CD4-positive, alpha-beta T cell treated with Interleukin-15 for 4 hours (primary cell): ENCODE data around the gene ZNF709.
A peak's percentile ranks its signal among the peaks of the same experiment; 100 is the strongest.
"Not testable (repeated sequence)": the region's sequence is repeated elsewhere in the genome, so short reads cannot be mapped to it uniquely, and the experiment has no call there.

Experiments used
- DNase-seq: peaks from one replicate; pipeline ENCODE4 v3.0.0-alpha.2; 2020; ENCODE audit warnings: low spot score

Gene ZNF709

DNA sequence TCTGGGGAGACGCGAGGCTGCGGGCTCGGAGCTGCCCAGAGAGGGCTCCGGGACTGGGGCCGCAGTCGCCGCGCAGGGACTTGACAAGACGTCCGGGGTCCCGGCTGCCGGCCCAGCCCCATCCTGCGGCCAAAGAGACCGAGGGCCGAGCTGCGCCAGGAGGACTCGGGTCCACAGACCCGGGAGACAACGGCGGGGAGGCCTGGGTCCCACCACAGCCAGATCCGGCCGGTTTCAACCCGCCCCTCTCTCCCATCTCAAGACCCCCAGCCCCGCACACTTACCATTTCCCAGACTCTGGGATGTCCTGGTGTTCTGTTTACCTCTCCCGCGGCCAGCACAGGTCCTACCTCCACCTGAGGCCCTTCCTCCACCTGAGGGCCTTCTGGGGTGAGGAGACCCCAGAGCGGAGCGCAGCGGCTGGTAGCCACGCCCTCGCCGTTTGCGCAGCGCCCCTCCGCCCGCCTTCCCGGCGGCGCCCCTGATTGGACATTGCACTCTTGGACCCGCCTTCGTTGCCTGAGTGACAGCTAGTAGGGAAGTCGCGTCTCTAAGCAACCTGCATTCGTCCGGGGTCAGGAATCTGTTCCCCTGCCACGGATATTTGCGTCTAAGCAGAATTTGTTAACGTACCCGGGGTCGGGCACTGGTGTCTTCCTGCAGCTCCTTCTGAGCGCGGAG lies at the start of gene ZNF709:
ZNF709 (minus strand) TSS at position 446 of the 681 bp plus-strand sequence; CDS start at position 287, 159 bp downstream.
- DNase-seq, result peak; percentile 91

DNA sequence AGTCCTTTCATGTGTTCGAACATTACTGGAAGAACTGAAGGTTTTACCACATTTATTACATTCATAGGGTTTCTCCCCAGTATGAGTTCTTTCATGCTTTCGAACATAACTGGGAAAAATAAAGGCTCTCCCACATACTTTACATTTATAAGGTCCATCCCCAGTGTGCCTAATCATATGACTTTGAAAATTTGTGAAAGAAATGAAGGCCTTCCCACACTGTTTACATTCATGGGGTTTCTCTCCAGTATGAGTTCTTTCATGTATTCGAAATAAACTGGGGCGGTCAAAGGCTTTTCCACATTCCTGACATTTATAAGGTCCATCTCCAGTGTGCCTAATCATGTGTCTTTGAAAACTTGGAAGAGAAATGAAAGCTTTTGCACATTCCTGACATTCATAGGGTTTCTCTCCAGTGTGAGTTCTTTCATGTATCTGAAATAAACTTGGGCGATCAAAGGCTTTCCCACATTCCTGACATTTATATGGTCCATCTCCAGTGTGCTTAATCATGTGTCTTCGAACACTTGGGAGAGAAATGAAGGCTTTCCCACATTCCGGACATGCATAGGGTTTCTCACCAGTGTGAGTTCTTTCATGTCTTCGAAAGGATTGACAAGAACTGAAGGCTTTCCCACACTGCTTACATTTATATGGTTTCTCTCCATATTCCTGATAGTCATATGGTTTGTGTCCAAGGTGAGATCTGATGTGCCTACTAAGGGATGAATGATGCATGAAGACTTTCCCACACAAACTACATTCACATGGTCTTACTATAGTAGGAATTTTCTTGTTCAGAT lies 42.6 kb upstream of the ZNF709 start:
- DNase-seq, result no peak

DNA sequence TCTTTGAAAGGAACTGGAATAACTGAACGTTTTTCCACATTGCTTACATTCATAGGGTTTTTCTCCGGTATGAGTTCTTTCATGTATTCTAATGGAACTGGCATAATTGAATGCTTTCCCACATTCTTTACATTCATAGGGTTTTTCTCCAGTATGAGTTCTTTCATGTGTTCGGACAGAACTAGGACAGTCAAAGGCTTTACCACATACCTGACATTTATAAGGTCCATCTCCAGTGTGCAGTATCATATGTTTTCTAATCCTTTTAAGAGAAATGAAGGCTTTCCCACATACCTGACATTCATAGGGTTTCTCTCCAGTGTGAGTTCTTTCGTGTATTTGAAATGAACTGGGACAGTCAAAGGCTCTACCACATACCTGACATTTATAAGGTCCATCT lies 41.9 kb upstream of the ZNF709 start:
- no peak for DNase-seq

DNA sequence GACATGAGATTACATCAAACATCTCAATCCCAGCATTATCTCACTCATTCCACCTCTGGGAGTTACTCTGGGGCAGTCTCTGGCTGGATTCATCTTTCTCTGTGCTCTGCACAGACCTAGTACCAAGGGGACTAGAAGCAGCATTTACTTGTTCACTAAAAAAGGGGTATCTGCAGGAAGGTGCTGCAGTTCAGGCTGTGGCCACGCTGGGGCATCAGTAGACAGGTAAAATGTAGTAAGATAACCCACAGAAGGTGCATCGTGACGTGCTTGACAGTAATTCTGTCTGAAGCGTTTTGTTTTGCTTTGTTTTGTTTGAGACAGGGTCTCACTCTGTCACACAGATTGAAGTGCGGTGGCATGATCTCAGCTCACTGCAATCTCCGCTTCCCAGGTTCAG lies 37.4 kb upstream of the ZNF709 start:
- DNase-seq, result no peak

DNA sequence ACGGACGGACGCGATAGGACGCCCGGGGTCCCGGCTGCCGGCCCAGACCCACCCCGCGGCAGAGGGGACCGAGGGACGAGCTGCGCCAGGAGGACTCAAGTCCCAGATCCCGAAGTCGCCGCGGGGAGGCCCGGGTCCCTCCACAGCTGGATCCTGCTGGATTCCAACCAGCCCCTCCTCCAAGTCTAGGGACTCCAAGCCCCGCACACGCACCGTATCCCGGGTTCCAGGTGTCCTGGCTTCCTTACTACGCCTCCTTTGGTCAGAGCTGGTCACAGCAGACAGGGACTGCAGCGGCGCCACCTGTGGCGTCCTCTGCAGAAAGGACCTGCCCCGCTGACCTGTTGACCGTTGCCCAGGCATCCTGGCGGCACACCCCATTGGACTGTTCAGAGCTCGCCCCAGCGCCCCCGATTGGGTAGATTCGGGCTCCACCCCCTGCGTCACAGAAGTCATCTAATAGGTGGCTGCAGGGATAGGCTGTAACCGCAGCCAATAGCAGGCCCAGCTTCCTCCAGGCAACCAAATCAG lies 29.0 kb upstream of the ZNF709 start:
- no peak for DNase-seq

DNA sequence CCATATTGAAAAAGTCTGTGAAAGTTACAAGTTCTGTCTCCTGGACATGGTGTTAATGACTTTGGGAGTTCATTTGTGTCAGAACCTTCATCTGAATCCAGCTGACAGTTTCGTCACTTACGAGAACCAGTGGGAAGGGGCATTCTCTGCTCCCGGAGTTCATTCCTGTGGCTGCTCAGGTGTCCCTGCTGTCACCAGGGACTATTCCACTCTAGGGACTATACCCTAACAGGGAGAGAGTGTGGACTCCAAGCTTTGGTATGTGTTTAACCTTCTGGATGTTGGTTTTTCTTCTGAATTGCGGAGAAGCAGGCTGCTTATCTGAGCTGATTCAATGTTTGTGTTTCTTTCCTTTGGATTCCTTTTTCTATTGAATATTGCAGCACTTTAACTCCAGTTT lies 12.4 kb upstream of the ZNF709 start:
- no peak for DNase-seq

DNA sequence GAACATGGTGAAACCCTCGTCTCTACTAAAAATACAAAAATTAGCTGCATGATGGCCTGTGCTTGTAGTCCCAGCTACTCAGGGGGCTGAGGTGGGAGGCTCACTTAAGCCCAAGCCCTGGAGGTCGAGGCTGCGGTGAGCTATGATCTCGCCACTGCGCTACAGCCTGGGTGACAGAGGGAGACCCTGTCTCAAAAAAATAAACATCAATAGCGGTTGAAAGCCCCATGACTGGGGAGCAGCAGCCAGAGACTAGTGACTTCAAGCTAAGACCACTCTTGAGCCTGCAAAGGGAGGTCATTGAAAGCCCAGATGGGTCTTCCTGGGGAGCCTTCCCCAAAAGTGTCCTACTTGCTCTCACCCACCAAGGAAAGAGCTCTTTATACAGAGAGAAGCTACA lies 11.9 kb upstream of the ZNF709 start:
- no peak for DNase-seq

DNA sequence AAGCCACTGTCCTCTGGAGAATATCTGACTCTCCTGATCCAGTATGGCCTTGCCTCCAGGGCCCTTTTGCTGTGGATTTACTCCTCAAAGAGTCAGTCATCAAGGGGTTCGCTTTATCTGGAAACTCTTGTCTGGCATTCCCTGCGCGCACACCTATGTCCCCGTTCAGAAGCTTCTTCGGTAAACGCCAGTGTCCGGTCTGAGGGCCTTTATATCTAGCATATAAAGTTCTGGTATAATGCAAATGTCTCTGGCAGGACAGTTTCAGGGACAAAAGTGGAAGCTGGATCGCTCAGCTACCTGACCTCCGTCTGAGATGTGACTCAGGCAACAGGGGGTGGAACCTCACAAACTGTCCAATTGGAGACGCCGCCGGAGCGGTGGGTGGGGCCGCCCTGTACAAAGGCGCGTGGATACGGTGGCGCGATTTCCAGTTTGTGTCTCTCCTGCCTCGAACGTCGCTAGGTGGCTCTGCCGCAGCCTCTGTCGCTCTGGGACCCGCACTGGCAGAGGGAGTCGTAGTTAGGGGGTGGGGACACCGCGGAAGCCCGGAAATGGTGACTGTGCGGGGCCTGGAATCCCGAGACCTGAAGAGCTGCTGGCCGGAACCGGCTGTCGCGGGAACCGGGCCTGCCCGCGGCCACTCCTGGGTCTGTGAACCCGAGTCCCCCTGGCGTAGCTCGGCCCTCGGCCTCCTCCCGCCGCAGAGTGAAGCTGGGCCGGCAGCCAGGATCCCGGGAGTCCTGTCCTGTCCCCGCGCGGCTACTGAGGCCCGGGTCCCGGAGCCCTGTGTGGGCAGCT lies 10.6 kb upstream of the ZNF709 start:
- DNase-seq, result peak; percentile 93

DNA sequence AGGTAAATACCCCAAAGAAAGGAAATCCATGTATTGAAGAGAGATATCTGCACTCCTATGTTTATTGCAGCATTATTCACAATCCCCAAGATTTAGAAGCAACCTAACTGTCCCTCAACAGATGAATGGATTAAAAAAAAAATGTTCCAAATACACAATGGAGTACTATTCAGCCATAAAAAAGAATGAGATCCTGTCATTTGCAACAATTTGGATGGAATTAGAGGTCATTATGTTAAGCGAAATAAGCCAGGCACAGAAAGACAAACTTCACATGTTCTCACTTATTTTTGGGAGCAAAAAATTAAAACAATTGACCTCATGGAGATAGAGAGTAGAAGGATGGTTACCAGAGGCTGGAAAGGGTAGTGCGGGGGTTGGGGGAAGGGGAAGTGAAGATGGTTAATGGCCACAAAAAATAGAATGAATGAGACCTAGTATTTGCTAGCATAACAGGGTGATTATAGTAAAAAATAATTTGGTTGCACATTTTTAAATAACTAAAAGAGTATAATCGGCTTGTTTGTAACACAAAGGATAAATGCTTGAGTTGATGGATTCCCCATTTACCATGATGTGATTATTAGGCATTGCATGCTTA lies 9.7 kb upstream of the ZNF709 start:
- no peak for DNase-seq

DNA sequence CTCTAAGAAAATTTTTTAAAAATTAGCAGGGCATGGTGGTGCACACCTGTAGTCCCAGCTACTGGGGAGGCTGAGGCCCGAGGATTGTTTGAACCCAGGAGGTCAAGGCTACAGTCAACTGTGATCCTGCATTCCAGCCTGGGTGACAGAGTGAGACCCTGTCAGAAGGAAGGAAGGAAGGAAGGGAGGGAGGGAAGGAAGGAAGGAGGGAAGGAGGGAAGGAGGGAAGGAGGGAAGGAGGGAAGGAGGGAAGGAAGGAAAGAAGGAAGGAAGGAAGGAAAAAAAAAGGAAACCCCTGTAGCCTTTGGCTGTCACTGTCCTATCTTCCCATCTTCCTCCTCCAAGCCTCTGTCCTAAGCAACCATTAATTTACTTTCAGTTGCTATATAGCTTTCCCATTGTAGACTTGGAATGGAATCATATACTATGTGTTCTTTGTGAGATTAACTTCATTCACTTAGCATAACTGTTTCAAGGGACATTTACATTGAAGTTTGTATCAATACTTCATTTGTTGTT lies 1.7 kb upstream of the ZNF709 start:
- DNase-seq, result not testable (repeated sequence)

DNA sequence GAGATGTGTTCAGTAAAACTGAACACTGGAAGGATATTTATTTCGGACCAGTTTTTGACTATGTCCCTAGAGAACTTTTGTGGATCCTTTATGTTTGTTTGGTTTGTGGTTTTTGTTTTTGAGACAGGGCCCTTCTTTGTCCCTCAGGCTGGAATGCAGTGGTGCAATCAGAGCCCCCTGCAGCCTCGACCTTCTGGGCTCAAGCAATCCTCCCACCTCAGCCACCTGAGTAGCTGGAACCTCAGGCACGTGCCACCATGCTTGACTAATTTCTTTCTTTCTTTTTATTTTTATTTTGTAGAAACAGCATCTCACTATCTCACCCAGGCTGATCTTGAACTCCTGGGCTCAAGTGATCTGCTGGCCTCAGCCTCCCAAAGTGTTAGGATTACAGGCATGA lies 955 bp upstream of the ZNF709 start:
- no peak for DNase-seq

DNA sequence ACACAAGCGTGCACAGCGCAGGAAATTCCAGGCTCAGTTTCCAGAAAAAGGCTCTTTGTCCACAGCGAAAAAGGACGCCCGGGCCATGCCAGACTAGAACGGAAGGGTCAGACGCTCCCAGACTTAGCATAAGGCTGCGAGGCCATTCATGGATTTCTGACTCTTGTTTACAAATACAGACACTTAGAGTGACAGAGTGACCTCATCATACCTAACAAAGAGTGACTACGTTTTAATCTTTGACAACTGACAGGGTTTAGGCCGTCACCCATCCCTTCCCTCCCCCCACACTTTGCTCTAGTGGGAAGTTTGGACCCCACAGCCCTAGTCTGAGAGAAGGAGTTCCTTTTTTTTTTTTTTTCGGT lies 418 bp upstream of the ZNF709 start:
- peak; percentile 14 for DNase-seq

DNA sequence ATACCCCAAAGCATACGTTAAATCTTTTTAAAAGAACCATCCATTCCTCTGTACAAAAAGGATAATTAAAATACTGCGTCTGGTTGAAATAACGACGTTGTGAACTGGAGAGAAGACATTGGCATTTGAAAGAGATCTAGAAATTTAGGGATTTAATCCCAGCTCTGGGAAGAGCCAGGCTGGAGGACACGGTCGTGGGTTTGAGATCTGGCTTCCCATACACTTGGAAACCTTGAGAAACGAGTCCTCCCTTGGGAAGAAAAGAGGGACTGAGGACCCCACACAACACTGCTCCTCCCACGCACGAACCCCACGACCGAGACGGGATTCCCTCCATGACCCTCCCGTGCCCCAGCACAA lies 625 bp downstream of the ZNF709 start:
- DNase-seq, result no peak

DNA sequence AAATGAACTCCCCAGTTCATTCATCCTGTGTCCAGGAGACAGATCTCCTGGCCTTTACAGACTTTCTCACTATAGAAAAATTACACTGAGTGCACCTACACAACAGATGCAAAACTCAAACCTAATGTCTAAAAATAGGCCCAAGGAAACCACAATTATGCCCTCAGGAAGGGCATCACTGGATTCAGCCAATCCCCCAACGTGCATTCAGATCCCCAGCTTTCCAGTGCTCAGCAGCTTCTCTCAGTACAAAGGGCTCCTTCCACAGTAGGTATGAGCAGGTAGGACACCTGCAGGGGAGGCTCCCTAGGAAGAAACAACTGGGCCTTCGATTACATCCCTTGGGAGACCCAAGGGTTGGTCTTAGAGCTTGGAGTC lies 2.1 kb downstream of the ZNF709 start:
- DNase-seq, result no peak

DNA sequence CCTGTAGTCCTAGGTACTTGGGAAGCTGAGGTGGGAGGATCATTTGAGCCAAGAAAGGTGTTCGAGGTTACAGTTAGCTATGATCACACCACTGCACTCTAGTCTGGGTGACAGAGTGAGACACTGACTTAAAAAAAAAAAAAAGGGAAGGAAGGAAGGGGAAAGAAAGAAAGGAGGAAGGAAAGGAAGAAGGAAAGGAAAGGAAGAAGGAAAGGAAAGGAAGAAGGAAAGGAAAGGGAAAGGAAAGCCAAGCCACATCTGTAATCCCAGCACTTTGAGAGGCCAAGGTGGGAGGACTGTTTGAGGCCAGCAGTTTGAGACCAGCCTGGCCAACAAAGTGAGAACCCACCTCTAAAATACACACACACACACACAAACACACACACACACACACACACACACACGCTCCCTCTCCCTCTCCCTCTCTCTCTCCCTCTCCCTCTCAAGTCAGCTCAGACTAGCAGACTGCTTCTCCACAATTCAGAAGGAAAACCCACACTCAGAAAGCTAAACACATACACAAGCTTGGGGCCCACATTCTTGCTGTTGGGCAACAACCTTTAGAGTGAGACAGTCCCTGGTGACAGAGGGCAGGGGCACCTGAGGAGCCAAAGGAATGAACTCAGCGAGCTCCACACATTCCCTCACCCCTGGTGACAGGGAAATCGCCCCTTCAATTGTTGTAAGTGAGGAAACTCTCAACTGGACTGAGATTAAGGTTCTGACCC lies 2.7 kb downstream of the ZNF709 start:
- DNase-seq, result no peak

DNA sequence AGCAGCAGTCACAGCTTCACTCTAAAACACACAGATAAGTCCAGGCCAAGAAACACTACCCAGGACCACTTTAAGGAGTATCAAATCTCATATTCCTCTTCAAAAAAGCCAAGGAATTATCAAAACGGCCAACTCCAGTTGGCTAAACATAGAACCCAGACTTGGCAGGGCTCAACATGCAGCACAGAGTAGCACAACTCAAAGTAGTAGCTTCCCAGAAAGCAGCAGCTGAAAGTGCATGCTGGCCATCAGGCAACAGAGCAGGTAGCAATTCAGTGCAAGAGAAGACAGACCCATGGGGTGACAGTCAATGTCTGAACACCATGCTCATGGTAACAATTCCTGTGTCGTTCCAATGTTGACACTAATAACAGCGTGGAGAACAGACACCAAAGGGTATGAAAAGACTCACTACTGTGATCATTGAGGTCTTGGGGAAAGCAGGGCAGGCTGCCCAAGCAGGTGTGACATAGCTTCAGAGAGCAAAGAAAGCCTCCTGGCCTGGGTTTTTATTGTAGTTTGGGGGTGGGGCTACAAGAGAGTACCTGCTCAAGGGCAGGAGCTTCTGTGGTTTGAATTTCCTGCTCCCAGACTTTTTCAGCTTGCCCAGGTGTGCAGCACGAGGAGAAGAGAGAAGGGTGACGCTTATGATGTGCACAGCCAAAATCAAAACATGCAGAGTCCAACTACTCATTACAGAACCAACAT lies 6.2 kb downstream of the ZNF709 start:
- no peak for DNase-seq

DNA sequence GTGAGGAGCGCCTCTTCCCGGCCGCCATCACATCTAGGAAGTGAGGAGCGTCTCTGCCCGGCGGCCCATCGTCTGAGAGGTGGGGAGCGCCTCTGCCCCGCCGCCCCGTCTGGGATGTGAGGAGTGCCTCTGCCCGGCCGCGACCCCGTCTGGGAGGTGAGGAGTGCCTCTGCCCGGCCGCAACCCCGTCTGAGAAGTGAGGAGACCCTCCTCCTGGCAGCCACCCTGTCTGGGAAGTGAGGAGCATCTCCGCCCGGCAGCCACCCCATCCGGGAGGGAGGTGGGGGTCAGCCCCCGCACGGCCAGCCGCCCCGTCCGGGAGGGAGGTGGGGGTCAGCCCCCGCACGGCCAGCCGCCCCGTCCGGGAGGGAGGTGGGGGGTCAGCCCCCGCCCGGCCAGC lies 17.0 kb downstream of the ZNF709 start:
- DNase-seq, result not testable (repeated sequence)

DNA sequence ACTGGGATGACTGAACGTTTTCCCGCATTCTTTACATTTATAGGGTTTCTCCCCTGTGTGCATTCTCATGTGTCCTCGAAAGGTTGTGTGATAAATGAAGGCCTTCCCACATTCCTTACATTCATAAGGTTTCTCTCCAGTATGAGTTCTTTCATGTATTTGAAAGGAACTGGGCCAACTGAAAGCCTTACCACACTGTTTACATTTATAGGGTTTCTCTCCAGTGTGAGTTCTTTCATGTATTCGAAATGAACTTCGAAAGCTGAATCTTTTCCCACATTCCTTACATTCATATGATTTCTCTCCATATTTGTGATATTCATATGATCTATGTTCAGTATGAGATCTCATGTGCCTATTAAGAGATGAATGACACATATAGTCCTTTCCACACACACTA lies 19.4 kb downstream of the ZNF709 start:
- no peak for DNase-seq

DNA sequence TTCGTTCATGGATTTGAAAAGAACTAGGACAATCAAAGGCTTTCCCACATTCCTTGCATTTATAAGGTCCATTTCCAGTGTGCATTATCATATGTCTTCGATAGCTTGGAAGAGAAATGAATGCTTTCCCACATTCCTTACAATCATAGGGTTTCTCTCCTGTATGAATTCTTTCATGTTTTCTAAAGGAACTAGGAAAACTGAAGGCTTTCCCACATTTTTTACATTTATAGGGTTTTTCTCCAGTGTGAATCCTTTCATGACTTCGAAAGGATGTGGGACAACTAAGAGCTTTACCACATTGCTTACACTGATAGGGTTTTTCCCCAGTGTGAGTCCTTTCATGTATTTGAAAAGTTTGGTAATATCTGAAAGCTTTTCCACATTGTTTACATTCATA lies 19.8 kb downstream of the ZNF709 start:
- no peak for DNase-seq

DNA sequence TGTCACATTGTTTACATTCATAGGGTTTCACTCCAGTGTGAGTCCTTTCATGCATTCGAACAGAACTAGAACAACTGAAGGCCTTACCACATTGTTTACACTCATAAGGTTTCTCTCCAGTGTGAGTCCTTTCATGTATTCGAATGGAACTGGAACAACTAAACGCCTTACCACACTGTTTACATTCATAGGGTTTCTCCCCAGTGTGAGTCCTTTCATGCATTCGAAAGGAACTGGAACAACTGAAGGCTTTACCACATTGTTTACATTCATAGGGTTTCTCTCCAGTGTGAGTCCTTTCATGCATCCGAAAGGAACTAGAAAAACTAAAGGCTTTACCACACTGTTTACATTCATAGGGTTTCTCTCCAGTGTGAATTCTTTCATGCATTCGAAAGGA lies 20.5 kb downstream of the ZNF709 start:
- not testable (repeated sequence) for DNase-seq

DNA sequence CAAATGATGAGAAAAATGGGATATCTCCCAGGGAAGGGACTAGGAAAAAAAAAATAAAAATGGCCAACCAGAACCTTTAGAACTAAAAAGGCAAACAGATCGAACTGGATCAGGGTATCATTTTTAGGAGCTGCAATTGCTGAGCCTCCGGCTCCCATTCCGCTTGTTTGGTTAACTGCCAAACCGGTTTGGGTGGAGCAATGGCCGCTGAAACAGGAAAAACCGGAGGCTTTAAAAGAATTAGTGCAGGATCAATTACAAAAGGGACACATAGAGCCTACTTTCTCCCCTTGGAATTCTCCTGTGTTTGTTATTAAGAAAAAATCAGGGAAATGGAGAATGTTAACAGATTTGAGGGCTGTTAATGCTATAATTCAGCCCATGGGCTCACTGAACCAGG lies 31.1 kb downstream of the ZNF709 start:
- no peak for DNase-seq
